Right kidney (tissue), 9 donors: ENCODE data around the gene RIIAD1.
A peak's percentile ranks its signal among the peaks of the same experiment; 100 is the strongest.
"Not testable (repeated sequence)": the region's sequence is repeated elsewhere in the genome, so short reads cannot be mapped to it uniquely, and the experiment has no call there.

Source experiments
- DNase-seq: peaks from one replicate; pipeline ENCODE4 v3.0.0-alpha.2; 2016
- long read RNA-seq, 8 donors: transcript quantifications; one replicate each; lab custom pipeline, GENCODE V29; 2026

The RIIAD1 gene, protein sequence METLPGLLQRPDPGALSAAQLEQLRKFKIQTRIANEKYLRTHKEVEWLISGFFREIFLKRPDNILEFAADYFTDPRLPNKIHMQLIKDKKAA
- long read RNA-seq, donor 1: 0 reads
- long read RNA-seq, donor 2, partial matches to known transcripts: 38 of 69 reads
- long read RNA-seq, donor 2, other reads (novel, unspliced or antisense): 31 of 69 reads
- long read RNA-seq, donor 3: 0 reads
- long read RNA-seq, donor 4: 0 reads
- long read RNA-seq, donor 5: 0 reads
- long read RNA-seq, donor 6: 0 reads
- long read RNA-seq, donor 7: 0 reads
- long read RNA-seq, donor 8: 0 reads

DNA sequence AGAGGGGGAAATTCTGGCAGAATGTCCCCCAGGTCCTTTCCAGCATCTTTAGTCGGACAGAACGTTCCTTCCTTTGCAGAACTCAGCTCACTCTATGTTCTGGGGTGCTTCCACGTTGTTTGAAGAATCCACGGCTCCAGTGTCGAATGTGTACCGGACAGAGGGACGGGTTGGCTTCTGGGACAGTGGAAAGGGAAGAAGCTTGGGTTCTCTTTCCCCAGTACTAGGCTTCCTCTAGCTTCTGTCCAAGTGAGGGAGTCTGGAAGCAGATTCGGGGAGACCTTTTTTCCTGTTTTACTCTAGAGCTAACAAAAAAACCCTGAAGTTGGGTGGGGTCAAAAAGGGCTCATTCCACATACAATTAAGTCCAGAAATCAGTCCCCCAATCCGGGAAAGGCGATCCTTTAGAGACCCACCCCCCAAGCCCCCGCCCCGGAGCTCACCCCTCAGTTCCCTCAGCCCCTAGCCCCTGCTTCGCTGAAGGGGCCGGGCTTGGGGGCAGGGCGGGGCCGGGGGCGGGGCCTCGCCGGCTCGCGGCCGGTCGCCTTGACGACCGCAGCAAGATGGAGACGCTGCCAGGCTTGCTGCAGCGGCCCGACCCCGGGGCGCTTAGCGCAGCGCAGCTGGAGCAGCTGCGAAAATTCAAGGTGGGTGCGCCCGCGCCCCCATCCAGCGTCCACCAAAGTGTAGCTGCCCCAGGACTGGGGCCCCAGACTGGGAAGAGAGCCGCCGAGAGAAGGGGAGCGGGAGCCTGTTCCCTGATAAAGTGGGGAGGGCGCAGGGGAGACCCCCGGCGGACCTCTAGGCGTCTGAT lies at the start of gene RIIAD1:
TSS of gene RIIAD1 (plus strand) at position 549 of the 814 bp plus-strand sequence. CDS start at position 564, 15 bp downstream.
- peak; percentile 31 for DNase-seq

DNA sequence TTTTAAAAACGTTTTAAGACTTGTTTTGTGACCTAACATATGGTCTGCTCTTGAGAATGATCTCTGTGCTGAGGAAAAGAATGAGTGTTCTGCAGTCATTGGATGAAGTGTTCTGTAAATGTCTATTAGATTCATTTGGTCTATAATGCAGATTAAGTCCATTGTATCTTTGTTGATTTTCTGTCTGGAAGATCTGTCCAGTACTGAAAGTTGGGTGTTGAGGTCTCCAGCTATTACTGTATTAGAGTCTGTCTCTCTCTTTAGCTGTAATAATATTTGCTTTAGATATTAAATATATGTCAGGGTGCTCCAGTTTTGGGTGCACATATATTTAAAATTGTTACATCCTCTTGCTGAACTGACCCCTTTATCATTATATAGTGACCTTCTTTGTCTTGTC lies 47.9 kb upstream of the RIIAD1 start:
- DNase-seq: no peak

- no peak for DNase-seq
Observed at GRCh38 chr1:151680391-151680790, 40.9 kb upstream of the RIIAD1 start.

DNA sequence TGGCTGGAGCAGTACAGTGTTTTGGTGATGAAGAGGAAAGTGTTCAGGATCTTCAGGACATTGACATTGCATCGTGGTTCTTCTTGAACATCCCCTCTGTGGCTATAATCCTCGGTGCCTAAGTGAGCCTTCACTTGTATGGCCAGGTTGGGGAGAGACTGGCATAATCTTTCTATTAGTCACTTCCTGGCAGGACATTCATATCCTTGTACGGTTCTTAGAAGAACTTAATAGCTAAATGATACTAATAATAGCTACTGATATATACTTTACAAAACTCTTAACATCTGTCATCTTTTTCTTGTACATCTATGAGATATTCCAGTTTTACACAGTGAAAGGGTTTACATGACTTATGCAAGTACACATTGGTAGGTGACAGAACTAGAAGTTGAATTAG lies 40.5 kb upstream of the RIIAD1 start:
- DNase-seq: no peak

DNA sequence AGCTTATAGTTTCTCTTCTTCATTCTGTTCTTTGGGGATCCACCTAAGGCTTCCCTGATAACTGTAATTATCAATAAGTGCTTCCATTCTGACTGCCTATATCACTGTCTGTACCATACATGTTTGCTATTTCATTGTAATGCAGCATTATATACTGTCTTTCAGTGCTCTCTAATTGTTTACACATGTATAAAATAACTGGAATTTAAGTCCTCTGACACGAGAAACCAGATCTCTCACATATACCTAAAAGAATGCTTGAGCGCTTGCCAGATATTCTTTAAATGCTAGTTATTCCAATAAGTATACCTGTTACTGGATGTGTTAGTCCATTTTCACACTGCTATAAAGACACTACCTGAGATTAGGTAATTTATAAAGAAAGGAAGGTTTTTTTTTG lies 39.4 kb upstream of the RIIAD1 start:
- DNase-seq: no peak

- DNase-seq: not testable (repeated sequence)
Observed at GRCh38 chr1:151682901-151683300, 38.4 kb upstream of the RIIAD1 start.

DNA sequence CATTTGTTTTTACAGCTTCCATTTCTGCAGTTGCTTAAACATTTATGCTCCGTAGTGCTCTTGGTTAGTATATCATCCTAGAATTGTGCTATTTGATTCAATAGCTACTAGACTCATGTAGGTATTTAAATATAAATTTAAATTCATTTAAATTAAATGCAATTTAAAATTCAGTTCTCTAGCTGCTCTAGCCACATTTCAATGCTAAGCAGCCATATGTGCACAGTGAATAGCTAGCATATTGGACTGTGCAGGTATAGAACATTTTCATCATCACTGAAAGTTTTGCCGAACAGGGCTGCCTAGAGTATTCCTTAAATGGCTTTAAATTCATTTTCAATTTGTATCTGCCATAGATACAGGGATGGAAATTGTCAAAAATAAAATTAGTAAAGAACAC lies 37.2 kb upstream of the RIIAD1 start:
- DNase-seq: no peak

GRCh38 chr1:151686561-151686960 lies 34.8 kb upstream of the RIIAD1 start:
- no peak for DNase-seq

- DNase-seq: no peak
Observed at GRCh38 chr1:151689494-151689893, 31.8 kb upstream of the RIIAD1 start.

DNA sequence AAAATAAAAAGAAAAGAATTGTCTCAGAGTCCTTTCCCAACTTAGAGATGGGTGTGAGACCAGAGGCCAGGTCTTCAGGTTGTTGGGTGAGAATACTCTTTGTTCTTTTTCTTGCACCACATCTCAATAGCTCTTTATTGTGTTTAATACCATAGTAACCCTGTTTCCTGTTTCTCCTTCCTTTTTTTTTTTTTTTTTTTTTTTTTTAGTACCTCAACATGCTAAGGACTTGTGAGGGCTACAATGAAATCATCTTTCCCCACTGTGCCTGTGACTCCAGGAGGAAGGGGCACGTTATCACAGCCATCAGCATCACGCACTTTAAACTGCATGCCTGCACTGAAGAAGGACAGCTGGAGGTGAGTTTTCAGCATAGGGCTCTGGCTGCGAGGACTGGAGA lies 29.1 kb upstream of the RIIAD1 start:
- DNase-seq: no peak

- no peak for DNase-seq
Observed at GRCh38 chr1:151693057-151693651, 28.2 kb upstream of the RIIAD1 start.

GRCh38 chr1:151701515-151701914 lies 19.8 kb upstream of the RIIAD1 start:
- DNase-seq: no peak

GRCh38 chr1:151702936-151703335 lies 18.4 kb upstream of the RIIAD1 start:
- DNase-seq: no peak

GRCh38 chr1:151703813-151704212 lies 17.5 kb upstream of the RIIAD1 start:
- no peak for DNase-seq

GRCh38 chr1:151704246-151704645 lies 17.1 kb upstream of the RIIAD1 start:
- DNase-seq: no peak

DNA sequence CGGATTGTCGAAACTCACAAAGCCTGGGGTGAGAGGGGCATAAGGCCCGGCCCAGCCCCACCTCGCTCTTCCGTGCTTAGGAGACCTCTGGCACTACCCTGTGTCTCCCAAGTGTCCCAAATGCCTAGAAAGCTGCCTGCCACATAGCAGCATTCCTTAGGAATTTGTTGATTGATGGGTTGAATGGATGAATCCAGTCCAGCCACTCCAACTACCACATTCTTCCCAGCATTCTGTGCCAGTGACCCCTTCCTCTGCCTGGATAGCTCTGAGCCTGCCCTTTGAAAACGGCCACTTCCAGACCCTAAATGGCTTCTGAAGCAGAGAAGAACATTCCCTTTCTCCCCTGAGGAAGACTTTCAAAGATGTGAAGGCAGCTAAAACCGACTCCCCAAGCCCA lies 16.2 kb upstream of the RIIAD1 start:
- no peak for DNase-seq

DNA sequence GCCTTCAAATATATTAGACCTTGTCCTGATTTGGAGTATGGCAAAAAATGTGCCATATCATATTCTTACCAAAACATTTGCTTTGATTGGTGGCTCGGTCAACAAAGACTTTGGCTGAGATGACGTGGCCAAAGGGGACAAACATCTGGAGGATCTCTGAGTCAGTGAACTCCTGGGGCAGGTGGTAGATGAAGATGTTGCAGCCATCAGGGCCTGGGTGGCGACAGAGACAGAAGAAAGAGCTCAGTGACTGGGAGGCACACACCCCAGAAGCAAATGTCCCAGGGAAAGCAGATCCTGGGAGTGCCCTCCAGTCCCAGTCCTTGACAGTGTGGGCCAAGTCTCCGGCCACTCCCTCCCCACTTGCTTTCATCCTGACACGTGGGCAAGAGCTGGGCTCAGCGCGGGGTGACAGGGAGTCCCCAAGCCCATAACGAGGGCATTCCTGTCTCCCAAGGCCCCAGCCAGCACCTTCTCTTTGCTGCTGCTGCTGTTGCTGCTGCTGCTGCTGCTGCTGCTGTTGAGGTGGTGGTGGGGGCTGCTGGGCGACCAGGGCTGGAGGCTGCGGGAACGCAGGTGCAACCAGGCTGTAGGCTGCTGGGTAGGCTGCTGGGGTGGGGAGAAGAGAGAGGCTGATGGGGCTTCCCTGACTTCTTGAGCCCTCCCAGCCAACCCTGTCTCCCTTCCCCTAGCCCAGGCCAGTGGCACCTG lies 15.4 kb upstream of the RIIAD1 start:
- no peak for DNase-seq

GRCh38 chr1:151706464-151707415 lies 14.6 kb upstream of the RIIAD1 start:
- no peak for DNase-seq

- no peak for DNase-seq
Observed at GRCh38 chr1:151707541-151708065, 13.7 kb upstream of the RIIAD1 start.

- DNase-seq: no peak
Observed at GRCh38 chr1:151708891-151709290, 12.4 kb upstream of the RIIAD1 start.

DNA sequence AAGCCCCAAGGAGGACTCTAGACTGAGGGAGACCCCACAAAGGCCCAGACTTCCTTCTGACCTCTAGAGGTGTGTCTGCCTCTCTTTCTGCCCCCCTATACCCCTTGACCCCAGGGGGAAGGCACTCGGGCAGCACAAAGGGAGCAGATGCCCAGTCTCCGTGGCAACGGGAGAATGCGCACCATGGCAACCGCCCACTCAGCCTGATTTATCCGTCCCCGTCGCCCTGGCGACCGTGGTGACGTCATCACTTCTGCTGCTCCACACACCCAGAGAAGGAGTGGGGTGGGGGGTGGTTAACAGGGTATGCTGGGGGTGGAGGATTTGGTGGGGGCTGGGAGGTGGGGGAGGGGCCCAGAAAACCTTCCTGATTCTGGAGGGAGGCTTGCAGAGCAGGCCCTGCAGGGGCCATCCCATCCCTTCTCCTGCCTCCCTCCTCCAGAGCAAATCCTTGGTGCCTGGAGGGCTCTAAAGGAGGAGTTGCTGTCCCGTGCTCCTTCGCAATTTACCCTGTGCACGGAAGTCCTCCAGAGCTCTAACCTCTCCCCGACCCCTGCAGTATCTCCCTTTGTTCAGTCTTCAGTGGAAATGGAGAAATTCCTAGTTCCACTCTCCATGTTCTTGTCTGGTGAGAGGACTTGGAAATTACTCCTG lies 11.0 kb upstream of the RIIAD1 start:
- DNase-seq: no peak
